Upper lobe of left lung (tissue), 4 donors: ENCODE results near the gene FAM81A.
"Not testable (repeated sequence)": the region's sequence is repeated elsewhere in the genome, so short reads cannot be mapped to it uniquely, and the experiment has no call there.

Source experiments
- CTCF ChIP-seq, 6 experiments: fragments of 450-650 bp in 4 of 6; fragments of 200-600 bp in 2 of 6; sonication (generic) in 2 of 6; IDR thresholded peaks; one replicate each; pipeline ENCODE4 v1.5.1; 2016 to 2019; ENCODE audit warnings: antibody characterized with exemption in 6 of 6
- POLR2AphosphoS5 ChIP-seq, 2 donors: sonication (generic); formaldehyde crosslinking; IDR thresholded peaks; one replicate each; pipeline ENCODE4 v1.5.1; 2017; ENCODE audit warnings: antibody characterized with exemption in 2 of 2

- not testable (repeated sequence) for TF ChIP-seq POLR2AphosphoS5, CTCF (IDR thresholded peaks at IDR 0.05)
Measured at GRCh38 chr15:59526466-59526865, 88.5 kb downstream of the FAM81A start.
